ENCODE data around the gene CEP112. TPM values are rescaled to one million over a fixed set of nuclear protein-coding genes. Genes with fewer than 3 reads are reported as not detected.

The CEP112 gene
- total and polyA plus RNA-seq, 2 of the 8 experiments (the other 6 are each of a cell fraction or from before 2014, with no cell fraction given): 0.62 to 3.1 TPM

DNA sequence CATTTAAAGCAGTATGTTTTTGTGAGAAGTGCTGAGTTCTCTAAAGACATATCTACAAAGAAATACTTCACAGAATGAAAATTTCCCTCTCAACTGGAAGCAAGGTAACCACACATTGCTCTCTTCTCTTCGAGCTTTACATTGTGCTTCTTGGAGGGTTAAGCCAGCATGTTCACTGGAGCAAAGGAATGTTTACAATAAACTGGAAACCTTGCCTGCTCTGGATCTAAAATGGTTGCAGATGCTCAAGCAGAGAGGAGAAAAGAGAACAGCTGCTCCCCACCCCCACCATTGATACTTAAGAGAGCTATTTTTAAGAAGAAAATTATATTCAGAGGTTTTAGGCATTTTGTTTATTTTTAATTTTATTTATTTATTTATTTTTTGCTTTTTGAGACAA is 213.1 kb downstream of the CEP112 start:
- H3K4ac ChIP-seq (replicated peaks; ENCODE audit: insufficient read length, low read depth, low read length): no peak overlapping the region
- H3K79me1 ChIP-seq (ENCODE audit: low read depth, low read length): no peaks in the 10 kb centered on the region
- H4K20me1 ChIP-seq (replicated peaks in 1 of 2; ENCODE audit: control insufficient read depth in 1 of 2, insufficient read depth in 2 of 2, low read length in 2 of 2): no peaks in the 10 kb centered on the region
- no peak overlapping the region for H3K23ac ChIP-seq (ENCODE audit: insufficient read length)
- H3K27me3 ChIP-seq (replicated peaks in 1 of 4; ENCODE audit: control insufficient read depth in 3 of 4, extremely low read depth in 1 of 4, insufficient read depth in 3 of 4, low read length in 3 of 4): no peaks in the 10 kb centered on the region; a peak in 1 of 7 replicates
- H3K23me2 ChIP-seq (ENCODE audit: low read depth, low read length): no peaks in the 10 kb centered on the region
- H3K4me3 ChIP-seq (ENCODE audit: extremely low read depth in 1 of 4, insufficient read depth in 2 of 4, low read depth in 3 of 4, low read length in 4 of 4): no peak overlapping the region
- H3K27ac ChIP-seq (ENCODE audit: low read depth, low read length): no peak overlapping the region
- H2AFZ ChIP-seq (ENCODE audit: low read length): no peak overlapping the region
- no peak overlapping the region for H4K8ac ChIP-seq (ENCODE audit: extremely low read depth, insufficient read depth, low read length)
- peaks cover 0 to 2% (median 1%) of the 10 kb centered on the region in 4 experiments; a peak in 2 of 7 replicates for H3K4me1 ChIP-seq (replicated peaks in 1 of 4; ENCODE audit: control insufficient read depth in 3 of 4, insufficient read depth in 4 of 4, low read length in 3 of 4)
- H3K18ac ChIP-seq (ENCODE audit: extremely low read depth, low read length): no peak overlapping the region
- no peak for FAIRE-seq
- no peak overlapping the region for H3K4me2 ChIP-seq (ENCODE audit: insufficient read depth in 1 of 2, low read depth in 2 of 2, low read length in 2 of 2)
- H2BK15ac ChIP-seq (ENCODE audit: low read length): no peak overlapping the region
- H3K9me3 ChIP-seq (ENCODE audit: insufficient read depth in 2 of 2, low read depth in 1 of 2, low read length in 1 of 2): no peaks in the 10 kb centered on the region
- no peaks in the 10 kb centered on the region for H3K79me2 ChIP-seq (ENCODE audit: control insufficient read depth in 1 of 2, insufficient read depth in 2 of 2, low read length in 2 of 2)
- no peak overlapping the region for H4K91ac ChIP-seq (replicated peaks; ENCODE audit: insufficient read length, low read length)
- no peak overlapping the region for H3K56ac ChIP-seq (replicated peaks; ENCODE audit: insufficient read length, low read depth, low read length)
- H3K14ac ChIP-seq (ENCODE audit: insufficient read length): no peak overlapping the region
- CTCF ChIA-PET (ENCODE audit: partially characterized antibody): interaction anchor here (1.4 to 1.9 kb wide), 2 partner anchors 9 to 37 kb away, joined by 3 to 7 read pairs; no protein-coding TSS in a partner anchor
- no peak overlapping the region for H2AK5ac ChIP-seq (ENCODE audit: low read depth, low read length)
- POLR2A ChIA-PET (ENCODE audit: partially characterized antibody): no interaction called here
- H2BK5ac ChIP-seq (ENCODE audit: low read depth, low read length): no peak overlapping the region
- no peak overlapping the region for H2BK120ac ChIP-seq (replicated peaks; ENCODE audit: low read depth, low read length)
- no peak overlapping the region for H2BK20ac ChIP-seq (ENCODE audit: low read length)
- H3K36me3 ChIP-seq (ENCODE audit: control insufficient read depth in 2 of 4, insufficient read depth in 4 of 4, low read length in 3 of 4): no peaks in the 10 kb centered on the region
- WGBS, 2 experiments (ENCODE audit: extremely low coverage in 1 of 2, insufficient coverage in 1 of 2, insufficient read length in 1 of 2, insufficient replicate concordance in 2 of 2, low coverage in 1 of 2, low lambda C conversion rate in 2 of 2, missing lambda C conversion rate in 1 of 2): 91% methylated on average over 1 of the region's 1 CpG; no CpG with 5 or more reads in 1 of the 2 experiments
- no peak overlapping the region for H2BK12ac ChIP-seq (ENCODE audit: low read depth, low read length)
- TF ChIP-seq NANOG (IDR thresholded peaks at IDR 0.05; ENCODE audit: insufficient read depth, low read depth, low read length, poor library complexity, severe bottlenecking) (no peak), JUND (IDR thresholded peaks at IDR 0.05; ENCODE audit: low read length) (no peak), CREB1 (IDR thresholded peaks at IDR 0.05) (no peak), TAF7 (optimal IDR thresholded peaks at IDR 0.05; ENCODE audit: borderline replicate concordance, low read depth, low read length) (no peak), HDAC2 (IDR thresholded peaks at IDR 0.05; ENCODE audit: borderline replicate concordance in 1 of 2, low read depth in 2 of 2, low read length in 2 of 2) (no peak), TAF1 (IDR thresholded peaks at IDR 0.05; ENCODE audit: low read depth, low read length) (no peak), NRF1 (IDR thresholded peaks at IDR 0.05; ENCODE audit: low read depth, low read length) (no peak), YY1 (IDR thresholded peaks at IDR 0.05; ENCODE audit: low read depth, low read length) (no peak), RAD21 (IDR thresholded peaks at IDR 0.05 in 1 of 2, conservative IDR thresholded peaks at IDR 0.05 in 1 of 2; ENCODE audit: low read depth in 2 of 2, low read length in 2 of 2) (no peak)
- TF ChIP-seq, protein P1, sequence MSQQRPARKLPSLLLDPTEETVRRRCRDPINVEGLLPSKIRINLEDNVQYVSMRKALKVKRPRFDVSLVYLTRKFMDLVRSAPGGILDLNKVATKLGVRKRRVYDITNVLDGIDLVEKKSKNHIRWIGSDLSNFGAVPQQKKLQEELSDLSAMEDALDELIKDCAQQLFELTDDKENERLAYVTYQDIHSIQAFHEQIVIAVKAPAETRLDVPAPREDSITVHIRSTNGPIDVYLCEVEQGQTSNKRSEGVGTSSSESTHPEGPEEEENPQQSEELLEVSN (IDR thresholded peaks at IDR 0.05): no peak
- DNase-seq (ENCODE audit: low read depth in 1 of 2, low spot score in 2 of 2): no peak
- H3K9ac ChIP-seq (replicated peaks in 1 of 4; ENCODE audit: extremely low read depth in 1 of 4, low read depth in 3 of 4, low read length in 3 of 4): no peak overlapping the region
- H4K5ac ChIP-seq (ENCODE audit: insufficient read length, low read depth, low read length): no peak overlapping the region

Data from H1 (cell line).